CD14-positive monocyte (primary cell): ENCODE results near the gene CNTNAP2. TPM values are rescaled to one million over a fixed set of nuclear protein-coding genes. Genes with fewer than 3 reads are reported as not detected.

Experiments used
- DNase-seq, 3 donors: peaks; one replicate each; pipeline ENCODE4 v3.0.0-alpha.2; 2011 to 2022
- H2AFZ ChIP-seq: 2 replicates; pipeline ENCODE4 v1.6.0; 2012; ENCODE audit warnings: mild to moderate bottlenecking, low read depth, low read length, inconsistent platforms; ENCODE audit not compliant: insufficient read depth, poor library complexity, severe bottlenecking
- H3K27ac ChIP-seq, 2 donors: 1 replicate in 1 of 2; 2 replicates in 1 of 2; pipeline ENCODE4 v1.5.1; 2012 to 2013; ENCODE audit warnings: low read length in 2 of 2, control low read depth in 1 of 2, inconsistent platforms in 1 of 2, low read depth in 1 of 2, mild to moderate bottlenecking in 1 of 2
- H3K27me3 ChIP-seq, 2 donors: one replicate each; pipeline versions ENCODE4 v1.6.0 to v1.6.1; 2011 to 2013; ENCODE audit warnings: low read length in 2 of 2; ENCODE audit not compliant: control insufficient read depth in 2 of 2, insufficient read depth in 2 of 2
- H3K36me3 ChIP-seq, 2 donors: replicated peaks in 1 of 2; 1 replicate in 1 of 2; 2 replicates in 1 of 2; pipeline versions ENCODE4 v1.5.1 to v1.6.1; 2012 to 2013; ENCODE audit warnings: low read length in 2 of 2, control low read depth in 1 of 2, inconsistent platforms in 1 of 2, mild to moderate bottlenecking in 1 of 2; ENCODE audit not compliant: insufficient read depth in 2 of 2, control insufficient read depth in 1 of 2
- H3K4me1 ChIP-seq, 2 donors: 1 replicate in 1 of 2; 2 replicates in 1 of 2; pipeline versions ENCODE4 v1.5.1 to v1.6.1; 2012 to 2013; ENCODE audit warnings: low read length in 2 of 2, control low read depth in 1 of 2, inconsistent platforms in 1 of 2, mild to moderate bottlenecking in 1 of 2, moderate library complexity in 1 of 2; ENCODE audit not compliant: insufficient read depth in 2 of 2, control insufficient read depth in 1 of 2
- H3K4me2 ChIP-seq: replicated peaks from 2 replicates; pipeline ENCODE3; 2012; ENCODE audit warnings: low read length, moderate library complexity, mild to moderate bottlenecking; ENCODE audit not compliant: poor library complexity, severe bottlenecking; ENCODE audit errors: extremely low read depth
- H3K4me3 ChIP-seq, 3 experiments: fragments of 200-600 bp in 1 of 3; sonication (generic) in 1 of 3; replicated peaks in 1 of 3; 1 replicate in 2 of 3; 2 replicates in 1 of 3; pipeline ENCODE4 v1.5.1; 2011 to 2013; ENCODE audit warnings: low read length in 3 of 3, mild to moderate bottlenecking in 3 of 3, control low read depth in 2 of 3, low read depth in 2 of 3, inconsistent platforms in 1 of 3, moderate library complexity in 1 of 3
- H3K79me2 ChIP-seq: 2 replicates; pipeline ENCODE4 v1.6.0; 2012; ENCODE audit warnings: mild to moderate bottlenecking, control low read depth, inconsistent platforms, low read length, moderate library complexity; ENCODE audit not compliant: insufficient read depth
- H3K9ac ChIP-seq: 2 replicates; pipeline ENCODE4 v1.6.0; 2017; ENCODE audit warnings: low read length, mild to moderate bottlenecking; ENCODE audit not compliant: insufficient read depth, poor library complexity, severe bottlenecking
- H3K9me3 ChIP-seq, 2 donors: replicated peaks in 1 of 2; 1 replicate in 1 of 2; 2 replicates in 1 of 2; pipeline versions ENCODE4 v1.5.1 to v1.6.1; 2012 to 2013; ENCODE audit warnings: low read length in 2 of 2, control low read depth in 1 of 2; ENCODE audit not compliant: control insufficient read depth in 1 of 2, insufficient read depth in 1 of 2
- H4K20me1 ChIP-seq: 2 replicates; pipeline ENCODE4 v1.6.0; 2012; ENCODE audit warnings: mild to moderate bottlenecking, low read length, control low read depth, moderate library complexity; ENCODE audit not compliant: insufficient read depth
- H3K27ac Mint-ChIP-seq, 7 donors: one replicate each; pipeline ENCODE4 v1.8.0; 2020; ENCODE audit warnings: mild to moderate bottlenecking in 7 of 7, mixed read lengths in 7 of 7, moderate library complexity in 6 of 7, inconsistent platforms in 2 of 7
- H3K27me3 Mint-ChIP-seq, 3 donors: one replicate each; pipeline ENCODE4 v1.8.0; 2021 to 2022; ENCODE audit warnings: low read depth in 3 of 3, mild to moderate bottlenecking in 3 of 3, mixed read lengths in 3 of 3, moderate library complexity in 3 of 3, inconsistent platforms in 1 of 3
- H3K36me3 Mint-ChIP-seq, 2 donors: one replicate each; pipeline ENCODE4 v1.8.0; 2020; ENCODE audit warnings: mixed read lengths in 2 of 2, inconsistent platforms in 1 of 2, mild to moderate bottlenecking in 1 of 2
- H3K4me1 Mint-ChIP-seq: one replicate; pipeline ENCODE4 v1.8.0; 2020; ENCODE audit warnings: mild to moderate bottlenecking, mixed read lengths
- H3K4me3 Mint-ChIP-seq, 2 donors: one replicate each; pipeline ENCODE4 v1.8.0; 2020; ENCODE audit warnings: mild to moderate bottlenecking in 2 of 2, mixed read lengths in 2 of 2, moderate library complexity in 1 of 2
- H3K9me3 Mint-ChIP-seq, 7 donors: one replicate each; pipeline ENCODE4 v1.8.0; 2020 to 2022; ENCODE audit warnings: mixed read lengths in 7 of 7, mild to moderate bottlenecking in 6 of 7, moderate library complexity in 6 of 7, inconsistent platforms in 2 of 7
- WGBS: methylation state at CpG from one replicate; pipeline ENCODE4 v1.1.5; 2013; ENCODE audit warnings: missing lambda C conversion rate; ENCODE audit not compliant: insufficient coverage; 5-methylcytosine and 5-hydroxymethylcytosine counted together
- intact Hi-C, 2 donors: fragments of 100-400 bp; cut with micrococcal nuclease; formaldehyde crosslinking; loops; one replicate each; pipeline versions ENCODE4 v1.15.0 to v1.15.1; 2023
- polyA plus RNA-seq, 3 donors: library from polyadenylated mRNA; depleted of rRNA in 1 of 3; unstranded in 2 of 3; stranded (reverse) in 1 of 3; fragments of 300-500 nt in 2 of 3; fragments of >200 nt in 1 of 3; fragmentation: Illumina TruSeq in 2 of 3; gene quantifications; 1 replicate in 2 of 3; 2 replicates in 1 of 3; pipeline ENCODE4 v1.2.3, GENCODE V29; 2012 to 2021
- TF ChIP-seq, protein P1 (sequence below): fragments of 200-600 bp; IDR thresholded peaks from one replicate; pipeline ENCODE4 v1.8.0; 2022; ENCODE audit warnings: antibody characterized with exemption, mild to moderate bottlenecking

The CNTNAP2 gene
- polyA plus RNA-seq, 3 donors: 0.01 TPM; not detected in 2

DNA sequence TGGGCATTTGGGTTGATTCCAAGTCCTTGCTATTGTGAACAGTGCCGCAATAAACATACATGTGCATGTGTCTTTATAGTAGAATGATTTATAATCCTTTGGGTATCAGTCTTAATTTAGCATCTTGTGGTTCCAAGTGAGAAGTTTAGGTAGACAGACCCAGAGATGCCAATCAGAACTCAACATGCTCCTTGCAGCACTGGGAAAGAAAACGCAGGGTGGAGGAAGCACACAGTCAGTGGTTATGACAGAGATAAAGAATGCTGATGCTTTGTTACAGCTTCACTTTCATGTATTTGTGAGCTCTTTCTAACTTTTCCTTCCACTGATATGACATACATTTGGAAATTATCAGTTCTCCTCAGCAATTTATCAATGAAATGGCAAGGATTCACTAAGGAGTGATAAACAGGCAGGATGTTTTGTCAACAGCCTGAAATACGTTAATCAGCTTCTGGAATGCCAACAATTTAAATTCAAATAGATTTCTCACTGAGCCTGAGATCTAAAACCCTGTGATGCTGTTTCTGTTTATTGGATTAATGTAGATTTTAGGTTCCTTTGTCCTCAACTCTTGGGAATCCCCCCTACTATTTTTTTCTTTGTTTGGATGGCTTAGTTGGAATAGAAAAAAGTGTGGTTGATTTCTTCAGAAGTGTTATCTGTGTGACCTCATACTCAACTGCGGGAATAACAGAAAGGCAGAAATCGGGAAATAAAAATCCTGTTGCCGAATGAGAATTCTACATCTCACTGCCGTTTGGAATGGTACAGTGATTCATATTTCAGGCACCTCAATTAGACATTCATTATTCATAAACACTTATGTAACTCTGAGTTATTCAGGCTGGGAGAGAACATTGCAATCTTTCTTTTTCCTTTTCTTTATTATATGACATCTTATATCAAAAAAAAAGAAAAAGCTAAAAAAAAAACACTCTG, 675.0 kb downstream of the CNTNAP2 start:
- H3K4me1 ChIP-seq: no peaks in the 10 kb centered on the region
- Mint-ChIP-seq H3K27ac (no peak overlapping the region), H3K4me3 (no peak overlapping the region), H3K9me3 (peaks cover 13 to 34% (median 20%) of the 10 kb centered on the region in 7 donors), H3K36me3 (no peaks in the 10 kb centered on the region), H3K27me3 (no peaks in the 10 kb centered on the region), H3K4me1 (no peaks in the 10 kb centered on the region)
- H3K27ac ChIP-seq: no peak overlapping the region
- TF ChIP-seq, protein P1, sequence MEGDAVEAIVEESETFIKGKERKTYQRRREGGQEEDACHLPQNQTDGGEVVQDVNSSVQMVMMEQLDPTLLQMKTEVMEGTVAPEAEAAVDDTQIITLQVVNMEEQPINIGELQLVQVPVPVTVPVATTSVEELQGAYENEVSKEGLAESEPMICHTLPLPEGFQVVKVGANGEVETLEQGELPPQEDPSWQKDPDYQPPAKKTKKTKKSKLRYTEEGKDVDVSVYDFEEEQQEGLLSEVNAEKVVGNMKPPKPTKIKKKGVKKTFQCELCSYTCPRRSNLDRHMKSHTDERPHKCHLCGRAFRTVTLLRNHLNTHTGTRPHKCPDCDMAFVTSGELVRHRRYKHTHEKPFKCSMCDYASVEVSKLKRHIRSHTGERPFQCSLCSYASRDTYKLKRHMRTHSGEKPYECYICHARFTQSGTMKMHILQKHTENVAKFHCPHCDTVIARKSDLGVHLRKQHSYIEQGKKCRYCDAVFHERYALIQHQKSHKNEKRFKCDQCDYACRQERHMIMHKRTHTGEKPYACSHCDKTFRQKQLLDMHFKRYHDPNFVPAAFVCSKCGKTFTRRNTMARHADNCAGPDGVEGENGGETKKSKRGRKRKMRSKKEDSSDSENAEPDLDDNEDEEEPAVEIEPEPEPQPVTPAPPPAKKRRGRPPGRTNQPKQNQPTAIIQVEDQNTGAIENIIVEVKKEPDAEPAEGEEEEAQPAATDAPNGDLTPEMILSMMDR: no peak
- intact Hi-C loops: no loop called here
- no peaks in the 10 kb centered on the region for H4K20me1 ChIP-seq
- H3K9ac ChIP-seq: no peak overlapping the region
- no peaks in the 10 kb centered on the region for H3K36me3 ChIP-seq
- H3K9me3 ChIP-seq: peaks cover 20 to 22% of the 10 kb centered on the region in 2 donors
- DNase-seq: no peak
- no peaks in the 10 kb centered on the region for H3K27me3 ChIP-seq
- no peak overlapping the region for H3K4me3 ChIP-seq
- H3K4me2 ChIP-seq: no peak overlapping the region
- no peaks in the 10 kb centered on the region for H3K79me2 ChIP-seq
- H2AFZ ChIP-seq: no peak overlapping the region
- WGBS: 100% methylated on average over 1 of the region's 7 CpGs

DNA sequence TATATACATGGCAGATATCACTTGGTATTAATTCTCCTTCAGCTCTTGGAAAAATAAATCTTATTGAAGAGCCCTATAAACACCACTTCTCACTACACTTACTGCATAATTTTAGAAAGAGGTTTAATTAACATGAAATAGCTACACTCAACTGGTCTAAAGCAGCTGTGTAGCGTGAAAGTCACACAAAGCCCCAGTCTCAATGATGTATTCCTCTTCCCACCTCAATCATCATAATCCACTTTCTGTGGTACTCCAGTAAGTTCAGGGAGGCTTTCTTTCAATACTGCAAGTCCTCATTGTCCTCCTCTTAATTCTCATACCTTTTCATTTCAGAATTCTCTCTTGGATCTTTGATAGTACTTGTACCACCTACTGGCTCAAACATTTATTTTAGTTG, 688.0 kb downstream of the CNTNAP2 start:
- no peak overlapping the region for H3K27ac Mint-ChIP-seq
- WGBS: no CpG with 5 or more reads among the region's 1 CpG

More for the DNA sequence above, 688.0 kb downstream of the CNTNAP2 start:
- Histone ChIP-seq H3K4me1 (no peaks in the 10 kb centered on the region), H4K20me1 (no peaks in the 10 kb centered on the region), H3K36me3 (no peaks in the 10 kb centered on the region), H3K9me3 (peaks cover 5 to 8% of the 10 kb centered on the region in 2 donors), H3K9ac (no peak overlapping the region), H3K4me2 (no peak overlapping the region), H3K79me2 (no peaks in the 10 kb centered on the region), H3K27me3 (no peaks in the 10 kb centered on the region), H3K4me3 (no peak overlapping the region), H3K27ac (no peak overlapping the region), H2AFZ (no peak overlapping the region)
- DNase-seq: no peak
- Mint-ChIP-seq H3K27me3 (no peaks in the 10 kb centered on the region), H3K4me1 (no peaks in the 10 kb centered on the region), H3K36me3 (no peaks in the 10 kb centered on the region), H3K9me3 (peaks cover 2 to 10% (median 4%) of the 10 kb centered on the region in 7 donors), H3K4me3 (no peak overlapping the region)
- intact Hi-C loops: no loop called here
- TF ChIP-seq, protein P1: no peak
